Measurements from ENCODE around the gene NOS1AP.
"Not testable (repeated sequence)": the region's sequence is repeated elsewhere in the genome, so short reads cannot be mapped to it uniquely, and the experiment has no call there.

NOS1AP gene

DNA sequence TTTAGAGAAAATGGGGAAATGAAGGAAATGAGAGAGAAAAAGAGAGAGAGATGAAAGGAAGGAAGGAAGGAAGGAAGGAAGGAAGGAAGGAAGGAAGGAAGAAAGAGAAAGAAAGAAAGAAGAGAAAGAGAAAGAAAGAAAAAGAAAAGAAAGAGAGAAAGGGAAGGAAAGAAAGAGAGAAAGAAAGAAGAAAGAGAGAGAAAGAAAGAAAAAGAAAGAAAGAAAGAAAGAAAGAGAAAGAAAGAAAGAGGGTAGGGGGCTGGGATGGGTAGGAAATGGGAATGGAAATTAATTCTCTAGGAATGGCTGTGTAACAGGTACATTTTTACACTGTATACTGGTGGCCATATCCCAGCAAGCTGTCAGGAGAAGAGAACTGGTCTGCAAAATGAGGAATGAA, 346.7 kb downstream of the NOS1AP start:
- no peak for DNase-seq (ENCODE audit: low spot score)

DNA sequence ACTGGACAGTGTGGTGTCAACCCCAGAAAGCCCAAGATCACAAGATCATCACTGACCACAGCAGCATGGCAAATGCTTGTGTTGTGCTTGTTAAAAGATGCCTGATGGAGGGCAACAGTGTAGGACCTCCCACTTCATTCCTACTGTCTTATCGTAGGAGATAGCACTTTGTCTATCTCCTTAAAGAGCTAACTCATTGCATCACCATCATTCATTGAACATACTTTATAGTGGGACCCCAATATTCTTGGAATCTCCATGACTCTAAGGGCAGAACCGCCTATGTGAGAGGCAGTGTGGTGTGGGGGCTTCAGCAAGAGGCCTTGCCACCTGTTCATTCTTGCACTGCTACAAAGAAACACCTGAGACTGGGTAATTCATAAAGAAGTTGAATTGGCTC, 347.4 kb downstream of the NOS1AP start:
- DNase-seq (ENCODE audit: low spot score): no peak

GRCh38 chr1:162417650-162418049, 348.2 kb downstream of the NOS1AP start:
- DNase-seq (ENCODE audit: low spot score): no peak

- not testable (repeated sequence) for DNase-seq (ENCODE audit: low spot score)
Measured at GRCh38 chr1:162418584-162418983, 349.1 kb downstream of the NOS1AP start.

DNA sequence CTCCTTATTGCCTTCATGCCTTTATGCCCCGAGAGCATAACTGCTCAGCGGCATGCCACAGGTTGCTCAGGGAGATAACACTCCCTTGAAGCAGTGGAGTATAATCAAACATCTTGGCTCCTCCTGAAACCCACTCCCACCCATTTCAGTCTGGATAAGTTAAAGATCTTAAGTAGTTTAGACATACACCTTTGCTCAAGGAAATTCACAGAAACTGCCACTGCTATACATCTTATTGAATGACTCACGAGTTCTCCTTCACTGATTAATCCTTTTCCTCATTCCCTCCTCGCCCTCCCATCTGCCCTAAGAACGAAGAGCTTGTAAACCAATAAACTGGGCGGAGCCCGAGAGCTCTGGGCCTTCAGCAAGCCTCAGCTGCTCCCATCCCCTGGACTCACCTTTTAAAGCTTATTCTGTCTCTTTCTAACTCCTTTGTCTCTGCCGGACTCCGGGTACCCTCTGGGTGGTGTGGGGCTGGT, 350.0 kb downstream of the NOS1AP start:
- not testable (repeated sequence) for DNase-seq (ENCODE audit: low spot score)
